Daoy (cell line): Measurements from ENCODE around the gene LARGE1. TPM values are rescaled to one million over a fixed set of nuclear protein-coding genes. Genes with fewer than 3 reads are reported as not detected.

Source experiments
- DNase-seq: peaks from one replicate; pipeline ENCODE4 v3.0.0-alpha.2; 2015; ENCODE audit warnings: low read depth
- total RNA-seq: library from RNA; depleted of rRNA; stranded (reverse); fragments of >200 nt; shearing (Covaris generic); gene quantifications from 2 replicates; pipeline ENCODE4 v1.2.3, GENCODE V29; 2014; rRNA removed

Gene LARGE1
- total RNA-seq = 9.1 and 18.0 TPM in 2 replicates

GRCh38 chr22:33920197-33920540 lies at the start of gene LARGE1:
LARGE1 (minus strand) TSS chr22:33920476.
- DNase-seq = no peak

GRCh38 chr22:33969045-33969444 lies 48.8 kb upstream of the LARGE1 start:
- peak; percentile 62 for DNase-seq

DNA sequence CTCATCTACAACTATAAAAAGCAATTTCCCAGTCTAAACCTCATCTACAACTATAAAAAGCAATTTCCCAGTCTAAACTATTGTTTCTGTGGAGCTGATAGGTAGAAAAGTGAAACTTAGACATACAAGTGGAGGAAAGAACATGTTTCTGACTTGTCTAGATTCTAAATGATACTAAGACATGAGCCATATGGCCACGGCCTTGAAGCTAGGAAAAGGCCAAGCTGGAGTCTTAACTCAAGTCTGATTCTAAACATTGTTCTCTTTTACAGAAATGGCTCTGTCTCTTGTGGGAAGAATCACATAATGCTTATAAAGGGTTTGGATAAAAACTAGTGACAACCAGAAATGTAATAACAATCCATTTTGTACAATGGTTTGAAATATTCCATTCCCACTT lies 43.8 kb upstream of the LARGE1 start:
- DNase-seq = no peak

DNA sequence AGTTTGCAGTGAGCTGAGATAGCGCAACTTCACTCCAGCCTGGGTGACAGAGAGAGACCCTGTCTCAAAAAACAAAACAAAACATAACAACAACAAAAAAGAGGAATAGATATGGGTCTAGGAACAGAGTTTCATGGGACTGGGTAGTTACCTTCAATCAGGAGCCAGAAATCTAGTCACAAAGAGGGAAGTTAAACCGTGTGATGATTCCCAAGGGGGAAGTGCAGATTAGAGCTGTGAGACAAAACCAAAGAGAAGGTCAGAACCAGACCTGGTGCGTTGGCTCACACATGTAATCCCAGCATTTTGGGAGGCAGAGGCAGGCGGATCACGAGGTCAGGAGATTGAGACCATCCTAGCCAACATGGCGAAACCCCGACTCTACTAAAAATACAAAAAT lies 42.1 kb upstream of the LARGE1 start:
- no peak for DNase-seq

DNA sequence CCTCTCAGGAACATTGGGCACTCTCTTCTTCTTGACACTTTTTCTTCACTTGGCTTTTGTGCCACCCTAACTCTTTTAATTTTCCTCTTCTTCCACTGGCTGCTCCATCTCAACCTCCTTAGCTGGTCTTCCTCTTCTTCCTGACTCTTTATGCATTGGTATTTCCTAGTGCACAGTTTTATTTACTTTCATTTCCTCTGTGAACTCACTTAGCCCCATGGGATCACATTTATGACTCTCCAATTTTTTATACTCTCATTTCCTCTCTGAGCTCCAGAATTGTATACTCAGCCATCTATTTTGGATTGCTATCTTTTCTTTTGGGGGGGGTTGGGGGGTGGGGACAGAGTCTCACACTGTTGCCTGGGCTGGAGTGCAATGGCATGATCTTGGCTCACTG lies 38.5 kb upstream of the LARGE1 start:
- no peak for DNase-seq

- no peak for DNase-seq
Measured at GRCh38 chr22:33957086-33957485, 36.8 kb upstream of the LARGE1 start.

GRCh38 chr22:33952776-33953175 lies 32.5 kb upstream of the LARGE1 start:
- DNase-seq = no peak

DNA sequence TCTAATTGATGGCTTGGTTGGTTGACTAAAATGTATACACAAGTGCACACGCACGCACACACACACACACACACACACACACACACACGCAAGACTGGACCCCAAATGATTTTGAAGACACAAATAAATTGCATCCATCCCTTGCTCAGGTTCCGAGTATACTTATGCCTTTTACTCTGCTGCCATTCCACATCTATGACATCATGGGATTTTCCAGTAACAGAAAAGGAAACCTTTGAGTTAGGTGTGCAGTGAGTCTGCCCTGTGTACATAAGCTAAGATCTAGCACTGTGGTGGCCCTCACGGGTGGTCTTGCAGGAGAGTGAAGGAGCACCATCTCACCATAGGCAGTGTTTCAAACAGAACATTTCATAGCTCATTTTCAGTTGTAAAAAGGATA lies 20.5 kb upstream of the LARGE1 start:
- no peak for DNase-seq

- peak; percentile 28 for DNase-seq
Measured at GRCh38 chr22:33932997-33933396, 12.7 kb upstream of the LARGE1 start.

GRCh38 chr22:33931406-33931805 lies 11.1 kb upstream of the LARGE1 start:
- DNase-seq = no peak

- DNase-seq = no peak
Measured at GRCh38 chr22:33927752-33928151, 7.5 kb upstream of the LARGE1 start.

DNA sequence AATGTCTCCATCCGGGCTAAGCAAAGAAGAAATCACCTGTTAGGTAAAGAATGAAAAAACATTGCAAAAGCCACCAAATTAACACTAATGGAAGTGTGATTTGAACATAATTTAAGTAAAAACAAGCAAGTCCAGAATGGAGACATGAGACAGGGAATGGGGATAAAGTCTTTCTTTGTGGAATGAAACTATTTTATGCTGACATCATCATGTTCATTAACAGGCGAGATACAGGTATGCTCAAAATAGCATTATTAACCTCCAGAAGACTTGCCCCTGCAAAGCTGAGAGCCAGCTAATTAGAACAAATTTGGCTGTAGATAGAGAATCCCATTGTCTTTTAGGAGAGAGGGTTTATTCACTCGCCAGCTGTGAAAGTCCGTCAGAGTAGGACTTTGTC lies 4.9 kb upstream of the LARGE1 start:
- DNase-seq = no peak

DNA sequence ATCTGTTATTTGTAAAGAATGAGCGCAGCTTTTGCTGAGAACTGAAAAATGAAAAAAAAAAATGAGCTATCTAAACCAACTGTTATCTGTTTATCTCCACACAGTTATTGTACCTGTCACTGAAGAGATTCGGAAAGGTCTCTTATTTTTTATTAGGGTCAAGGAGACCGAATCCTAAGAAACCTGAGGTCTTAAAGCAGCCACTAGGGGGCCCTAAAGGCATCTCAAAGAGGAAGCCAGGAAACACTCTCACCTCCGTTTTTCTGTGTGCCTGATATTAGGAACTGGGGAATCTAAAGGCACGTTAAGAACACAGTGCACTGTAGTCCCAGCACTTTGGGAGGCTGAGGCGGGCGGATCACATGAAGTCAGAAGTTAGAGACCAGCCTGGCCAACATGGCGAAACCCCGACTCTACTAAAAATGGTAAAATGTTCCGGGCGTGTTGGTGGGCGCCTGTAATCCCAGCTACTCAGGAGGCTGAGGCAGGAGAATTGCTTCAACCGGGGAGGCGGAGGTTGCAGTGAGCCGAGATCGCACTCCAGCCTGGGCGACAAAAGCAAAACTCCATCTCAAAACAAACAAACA lies 3.5 kb upstream of the LARGE1 start:
- peak; percentile 59 for DNase-seq

DNA sequence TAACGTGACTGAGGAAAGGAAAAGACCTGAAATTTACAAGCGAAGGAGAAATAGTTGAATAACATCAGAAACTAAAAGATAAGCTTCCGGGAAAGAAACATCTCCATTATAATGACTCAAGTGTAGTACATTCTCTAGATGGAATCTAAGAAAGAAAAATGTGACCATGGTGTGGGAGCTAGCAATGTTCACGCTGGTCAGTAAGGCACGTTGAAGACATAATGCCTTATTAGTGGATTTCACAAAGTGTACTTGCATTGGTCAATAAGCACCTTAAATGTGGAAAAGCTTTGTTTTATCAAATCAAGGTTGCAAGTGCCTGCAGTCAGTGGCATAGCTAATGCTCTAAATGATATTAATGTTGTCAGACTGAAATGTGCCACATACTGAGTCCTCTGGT lies 2.8 kb upstream of the LARGE1 start:
- DNase-seq = no peak

- DNase-seq = no peak
Measured at GRCh38 chr22:33922349-33922681, 2.0 kb upstream of the LARGE1 start.

- DNase-seq = peak; percentile 60
Measured at GRCh38 chr22:33921525-33922348, 1.5 kb upstream of the LARGE1 start.

- DNase-seq = peak; percentile 96
Measured at GRCh38 chr22:33920927-33921524, 750 bp upstream of the LARGE1 start.

DNA sequence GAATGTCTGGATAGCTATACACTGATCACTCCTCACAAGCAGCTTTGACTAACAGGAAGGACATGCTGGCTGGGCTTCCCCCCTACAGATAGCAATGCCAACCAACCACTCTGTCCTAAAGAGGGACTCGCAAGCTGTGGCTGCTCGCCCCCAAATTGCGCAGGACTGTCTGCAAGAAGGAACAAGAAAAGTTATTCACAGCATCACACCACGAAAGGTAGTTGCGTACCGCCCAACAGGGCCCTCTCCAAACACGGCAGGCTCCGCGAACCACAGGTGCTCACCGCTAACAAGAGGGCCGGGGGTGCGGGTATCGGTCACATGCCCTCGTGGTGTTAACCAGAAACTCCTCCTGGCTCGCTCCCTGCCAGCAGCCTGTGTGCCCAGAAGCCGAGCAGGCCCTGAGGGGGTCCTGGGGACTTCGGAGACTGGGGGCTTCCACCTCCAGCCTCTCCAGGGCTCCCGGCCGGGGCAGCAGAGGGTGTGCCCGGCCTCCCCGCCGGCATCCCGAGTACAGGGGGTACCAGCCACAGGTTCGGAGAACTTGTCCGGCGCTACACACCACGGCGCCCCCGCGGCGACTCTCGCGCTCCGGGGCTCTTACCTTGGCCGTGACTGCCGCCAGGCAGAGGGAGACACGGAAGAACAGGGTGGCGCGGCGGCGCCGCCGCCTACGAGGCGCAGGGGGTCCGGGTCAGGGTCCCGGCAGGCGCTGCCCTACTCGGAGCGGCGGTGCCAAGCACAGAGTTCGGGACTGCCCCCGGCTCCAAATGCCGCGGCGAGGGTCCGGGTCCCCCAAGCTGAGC lies 682 bp downstream of the LARGE1 start:
- DNase-seq = peak; percentile 53

DNA sequence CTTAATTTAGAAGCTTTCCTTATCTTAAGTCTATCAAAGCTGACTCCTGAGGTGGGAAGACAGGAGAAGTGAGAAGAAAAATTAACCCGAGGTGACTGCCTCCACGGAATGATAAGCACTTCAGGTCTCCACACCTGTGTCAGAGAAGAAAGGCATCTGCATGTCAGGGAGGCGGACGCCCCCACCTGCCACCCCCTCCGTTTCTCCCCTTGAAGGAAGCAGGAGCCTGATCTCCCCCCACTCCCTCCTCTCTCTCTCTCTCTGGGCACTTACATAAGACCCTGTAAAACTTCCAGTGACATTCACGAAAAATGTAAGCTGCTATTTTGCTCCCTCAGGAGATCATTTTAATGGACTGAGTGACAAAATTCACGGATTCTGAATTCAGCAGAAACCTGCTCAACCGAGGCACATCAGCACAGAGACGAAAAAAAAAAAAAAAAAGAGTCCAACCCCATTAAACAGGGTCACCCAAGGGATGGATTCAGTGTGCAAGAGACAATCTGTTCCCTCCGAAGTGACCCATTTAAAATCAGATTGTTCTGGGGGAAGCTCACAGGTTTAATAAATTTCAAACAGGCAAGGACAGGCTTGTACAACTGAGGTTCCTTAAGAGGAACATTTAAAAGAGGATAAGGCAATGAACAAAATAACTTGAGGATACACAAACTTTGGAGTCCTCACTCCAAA lies 1.5 kb downstream of the LARGE1 start:
- DNase-seq = no peak

DNA sequence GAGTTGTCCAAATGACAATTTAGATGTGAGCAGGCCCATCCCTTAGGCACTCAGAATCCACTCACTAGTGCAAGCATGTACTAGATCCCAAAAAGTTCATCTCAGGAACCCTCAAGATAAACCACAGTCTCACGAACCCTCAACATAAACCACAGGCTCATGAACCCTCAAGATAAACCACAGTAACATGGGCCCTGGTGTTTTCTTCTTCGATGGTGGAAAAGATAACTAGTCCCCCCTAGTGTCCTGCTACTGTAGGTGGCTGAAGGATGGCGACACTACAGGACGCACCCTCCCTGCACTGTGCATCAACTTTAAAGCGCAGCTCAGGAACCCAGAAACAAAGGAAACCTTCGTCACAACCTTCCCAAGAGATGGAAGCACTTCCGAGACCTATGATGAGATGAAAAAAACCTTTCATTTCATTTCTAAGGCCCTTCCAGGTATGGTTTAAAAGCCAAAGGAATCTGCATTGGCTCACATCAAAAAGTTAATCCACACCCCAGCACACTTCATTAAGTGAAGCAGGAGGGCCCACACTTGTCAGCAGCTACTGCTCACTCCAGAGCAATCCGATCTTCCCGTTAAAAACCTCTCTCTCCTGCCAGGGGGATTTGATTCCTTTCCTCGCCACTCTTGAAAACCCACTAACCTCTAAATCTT lies 2.4 kb downstream of the LARGE1 start:
- DNase-seq = no peak

DNA sequence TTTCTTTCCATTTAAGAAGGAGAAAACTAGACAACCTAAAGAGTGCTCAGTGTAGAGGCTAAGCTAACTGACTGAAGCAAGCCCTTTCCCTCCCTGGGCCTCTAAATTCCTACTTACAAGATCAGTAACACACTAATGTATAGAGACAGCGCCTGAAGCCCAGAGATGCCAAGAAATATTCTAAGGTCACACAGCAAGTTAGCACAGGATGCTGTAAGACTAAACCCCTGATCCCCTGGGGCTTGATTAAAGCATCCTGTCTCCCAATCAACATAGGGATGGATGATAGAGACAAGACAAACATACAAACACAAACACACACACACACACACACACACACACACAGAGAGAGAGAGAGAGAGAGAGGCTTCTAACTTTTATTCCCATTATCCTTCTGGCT lies 5.6 kb downstream of the LARGE1 start:
- DNase-seq = no peak
